GM21390 (cell line): ENCODE data around the gene EZH2.

ENCODE experiments used
- ATAC-seq: cut with Tn5 transposase; IDR thresholded peaks from one replicate; pipeline ENCODE4 v1.9.1; 2021; ENCODE audit not compliant: unreplicated experiment

The EZH2 gene

GRCh38 chr7:148901178-148901577, 17.1 kb upstream of the EZH2 start:
- no peak for ATAC-seq

- ATAC-seq, result no peak
Measured at GRCh38 chr7:148898845-148899484, 14.9 kb upstream of the EZH2 start.

GRCh38 chr7:148894591-148894990, 10.5 kb upstream of the EZH2 start:
- ATAC-seq, result no peak

- ATAC-seq, result no peak
Measured at GRCh38 chr7:148893071-148893470, 9.0 kb upstream of the EZH2 start.

GRCh38 chr7:148888300-148888699, 4.2 kb upstream of the EZH2 start:
- no peak for ATAC-seq

GRCh38 chr7:148886844-148887243, 2.8 kb upstream of the EZH2 start:
- no peak for ATAC-seq

- peak; percentile 86 for ATAC-seq
Measured at GRCh38 chr7:148884299-148885022, 370 bp upstream of the EZH2 start.

GRCh38 chr7:148883266-148884048, 634 bp downstream of the EZH2 start:
- ATAC-seq, result peak; percentile 24

- no peak for ATAC-seq
Measured at GRCh38 chr7:148882841-148883265, 1.2 kb downstream of the EZH2 start.

- no peak for ATAC-seq
Measured at GRCh38 chr7:148882192-148882591, 1.9 kb downstream of the EZH2 start.

GRCh38 chr7:148878317-148878716, 5.8 kb downstream of the EZH2 start:
- ATAC-seq, result no peak

GRCh38 chr7:148877517-148877916, 6.6 kb downstream of the EZH2 start:
- ATAC-seq, result no peak

- no peak for ATAC-seq
Measured at GRCh38 chr7:148872188-148872587, 11.9 kb downstream of the EZH2 start.

GRCh38 chr7:148871551-148871950, 12.5 kb downstream of the EZH2 start:
- no peak for ATAC-seq

- ATAC-seq, result no peak
Measured at GRCh38 chr7:148871030-148871429, 13.1 kb downstream of the EZH2 start.

- ATAC-seq, result no peak
Measured at GRCh38 chr7:148868378-148868674, 15.8 kb downstream of the EZH2 start.

- ATAC-seq, result no peak
Measured at GRCh38 chr7:148867596-148868377, 16.3 kb downstream of the EZH2 start.

- no peak for ATAC-seq
Measured at GRCh38 chr7:148866362-148866761, 17.7 kb downstream of the EZH2 start.

- ATAC-seq, result no peak
Measured at GRCh38 chr7:148865283-148865682, 18.8 kb downstream of the EZH2 start.

- no peak for ATAC-seq
Measured at GRCh38 chr7:148863324-148863723, 20.8 kb downstream of the EZH2 start.

GRCh38 chr7:148862481-148862880, 21.6 kb downstream of the EZH2 start:
- ATAC-seq, result no peak
